Measurements from ENCODE around the gene TMEM273. TPM values are rescaled to one million over a fixed set of nuclear protein-coding genes. Genes with fewer than 3 reads are reported as not detected.

TMEM273 gene
- total RNA-seq, 1 donor from 2014 or later: not detected

- no peak overlapping the region for H3K4me3 ChIP-seq (ENCODE audit: low read depth, low read length)
- no peak for TF ChIP-seq CTCF (conservative IDR thresholded peaks at IDR 0.05; ENCODE audit: low read depth, low read length)
These were observed 28.1 kb downstream of the TMEM273 start for GRCh38 chr10:49160110-49160509.

GRCh38 chr10:49158915-49159314 lies 29.3 kb downstream of the TMEM273 start:
- H3K4me3 ChIP-seq (ENCODE audit: low read depth, low read length): no peak overlapping the region
- no peak for DNase-seq (ENCODE audit: low read depth)

More at GRCh38 chr10:49160110-49160509, 28.1 kb downstream of the TMEM273 start:
- DNase-seq (ENCODE audit: low read depth): no peak

GRCh38 chr10:49158404-49158803 lies 29.8 kb downstream of the TMEM273 start:
- no peak for DNase-seq (ENCODE audit: low read depth)
- no peak overlapping the region for H3K4me3 ChIP-seq (ENCODE audit: low read depth, low read length)
- no peak for TF ChIP-seq CTCF (conservative IDR thresholded peaks at IDR 0.05; ENCODE audit: low read depth, low read length)

More at GRCh38 chr10:49158915-49159314, 29.3 kb downstream of the TMEM273 start:
- no peak for TF ChIP-seq CTCF (conservative IDR thresholded peaks at IDR 0.05; ENCODE audit: low read depth, low read length)

GRCh38 chr10:49157229-49157628 lies 31.0 kb downstream of the TMEM273 start:
- DNase-seq (ENCODE audit: low read depth): no peak
- no peak overlapping the region for H3K4me3 ChIP-seq (ENCODE audit: low read depth, low read length)
- no peak for TF ChIP-seq CTCF (conservative IDR thresholded peaks at IDR 0.05; ENCODE audit: low read depth, low read length)

GRCh38 chr10:49154641-49155040 lies 33.5 kb downstream of the TMEM273 start:
- TF ChIP-seq CTCF (conservative IDR thresholded peaks at IDR 0.05; ENCODE audit: low read depth, low read length): no peak
- no peak for DNase-seq (ENCODE audit: low read depth)

GRCh38 chr10:49153971-49154370 lies 34.2 kb downstream of the TMEM273 start:
- no peak for TF ChIP-seq CTCF (conservative IDR thresholded peaks at IDR 0.05; ENCODE audit: low read depth, low read length)
- H3K4me3 ChIP-seq (ENCODE audit: low read depth, low read length): no peak overlapping the region
- DNase-seq (ENCODE audit: low read depth): peak; percentile 4

More at GRCh38 chr10:49154641-49155040, 33.5 kb downstream of the TMEM273 start:
- no peak overlapping the region for H3K4me3 ChIP-seq (ENCODE audit: low read depth, low read length)

- no peak overlapping the region for H3K4me3 ChIP-seq (ENCODE audit: low read depth, low read length)
- no peak for DNase-seq (ENCODE audit: low read depth)
- no peak for TF ChIP-seq CTCF (conservative IDR thresholded peaks at IDR 0.05; ENCODE audit: low read depth, low read length)
These were observed 35.1 kb downstream of the TMEM273 start for GRCh38 chr10:49153115-49153514.
